IMR-90 (cell line): Measurements from ENCODE around the gene EDDM13. TPM values are rescaled to one million over a fixed set of nuclear protein-coding genes. Genes with fewer than 3 reads are reported as not detected.

Source experiments
- ATAC-seq: fragments of 200-7000 bp; cut with Tn5 transposase; 2 replicates; pipeline ENCODE4 v1.9.1; 2020; ENCODE audit warnings: low read depth, mild to moderate bottlenecking, moderate library complexity
- BruUV-seq: library from RNA; stranded (reverse); fragments of 400-500 nt; replicated peaks from 2 replicates; lab custom pipeline; 2021; lab: Mats Ljungman, UMichigan
- CTCF ChIA-PET: fragments of 300-600 bp; formaldehyde crosslinking; extraction: SDS; loops from one replicate; lab custom pipeline; 2021; ENCODE audit warnings: antibody characterized with exemption; lab: Yijun Ruan, JAX
- POLR2A ChIA-PET: fragments of 300-600 bp; sonication (Branson Sonifier 250); formaldehyde crosslinking; loops from one replicate; lab custom pipeline; 2022; ENCODE audit warnings: antibody characterized with exemption; ENCODE audit not compliant: unreplicated experiment; lab: Charles Lee
- DNase-seq: peaks from one replicate; pipeline ENCODE4 v3.0.0; 2013
- H2AFZ ChIP-seq: replicated peaks from 2 replicates; pipeline ENCODE3; 2013; ENCODE audit warnings: low read length, mild to moderate bottlenecking; ENCODE audit not compliant: poor library complexity
- H2AK5ac ChIP-seq: 2 replicates; pipeline ENCODE4 v1.6.1; 2013; ENCODE audit warnings: low read depth, low read length, inconsistent platforms
- H2AK9ac ChIP-seq: replicated peaks from 2 replicates; pipeline ENCODE3; 2013; ENCODE audit warnings: mild to moderate bottlenecking, low read depth, low read length, moderate library complexity; ENCODE audit not compliant: poor library complexity
- H2BK120ac ChIP-seq: 2 replicates; pipeline ENCODE4 v1.6.1; 2013; ENCODE audit warnings: low read depth, low read length, inconsistent platforms
- H2BK15ac ChIP-seq: 3 replicates; pipeline ENCODE4 v1.6.1; 2013; ENCODE audit warnings: low read depth, low read length, inconsistent platforms
- H2BK20ac ChIP-seq: 2 replicates; pipeline ENCODE4 v1.6.1; 2013; ENCODE audit warnings: low read depth, mild to moderate bottlenecking, inconsistent platforms, low read length, moderate library complexity
- H2BK5ac ChIP-seq: 2 replicates; pipeline ENCODE4 v1.6.1; 2013; ENCODE audit warnings: mild to moderate bottlenecking, low read depth, low read length, inconsistent platforms; ENCODE audit not compliant: poor library complexity, severe bottlenecking
- H3K14ac ChIP-seq: replicated peaks from 2 replicates; pipeline ENCODE4 v1.6.1; 2013; ENCODE audit warnings: low read depth, low read length, inconsistent platforms
- H3K18ac ChIP-seq: 2 replicates; pipeline ENCODE4 v1.6.1; 2013; ENCODE audit warnings: low read depth, low read length, control low read depth
- H3K23ac ChIP-seq: 2 replicates; pipeline ENCODE4 v1.6.1; 2013; ENCODE audit warnings: low read depth, low read length, inconsistent platforms
- H3K27ac ChIP-seq: 2 replicates; pipeline ENCODE4 v1.5.1; 2013; ENCODE audit warnings: mild to moderate bottlenecking, control low read depth, low read length; ENCODE audit not compliant: insufficient read depth
- H3K27me3 ChIP-seq: 2 replicates; pipeline ENCODE4 v1.6.1; 2013; ENCODE audit warnings: low read length; ENCODE audit not compliant: control insufficient read depth, insufficient read depth
- H3K36me3 ChIP-seq: 2 replicates; pipeline ENCODE4 v1.6.1; 2013; ENCODE audit warnings: low read length, mixed read lengths; ENCODE audit not compliant: control insufficient read depth, insufficient read depth
- H3K4ac ChIP-seq: 2 replicates; pipeline ENCODE4 v1.6.1; 2013; ENCODE audit warnings: low read depth, low read length, inconsistent platforms
- H3K4me1 ChIP-seq: 2 replicates; pipeline ENCODE4 v1.6.1; 2013; ENCODE audit warnings: low read length, mixed read lengths; ENCODE audit not compliant: control insufficient read depth, insufficient read depth
- H3K4me2 ChIP-seq: 2 replicates; pipeline ENCODE4 v1.6.1; 2013; ENCODE audit warnings: low read depth, mild to moderate bottlenecking, control low read depth, low read length, moderate library complexity
- H3K4me3 ChIP-seq: 2 replicates; pipeline ENCODE4 v1.5.1; 2013; ENCODE audit warnings: low read depth, mild to moderate bottlenecking, control low read depth, low read length, moderate library complexity; ENCODE audit not compliant: insufficient read depth
- H3K56ac ChIP-seq: 2 replicates; pipeline ENCODE4 v1.6.1; 2013; ENCODE audit warnings: low read length, inconsistent platforms; ENCODE audit not compliant: insufficient read depth; ENCODE audit errors: extremely low read depth
- H3K79me1 ChIP-seq, 2 experiments: 2 replicates each; pipeline ENCODE4 v1.6.1; 2013; ENCODE audit warnings: low read length in 2 of 2, inconsistent platforms in 1 of 2, low read depth in 1 of 2
- H3K9ac ChIP-seq: 2 replicates; pipeline ENCODE4 v1.6.1; 2013; ENCODE audit warnings: low read depth, low read length, control low read depth
- H3K9me1 ChIP-seq: 2 replicates; pipeline ENCODE4 v1.6.1; 2013; ENCODE audit warnings: low read length, inconsistent platforms; ENCODE audit not compliant: insufficient read depth
- H3K9me3 ChIP-seq: 2 replicates; pipeline ENCODE4 v1.6.1; 2013; ENCODE audit warnings: low read length; ENCODE audit not compliant: control insufficient read depth, insufficient read depth
- H4K20me1 ChIP-seq: 2 replicates; pipeline ENCODE4 v1.6.1; 2013; ENCODE audit warnings: low read length, inconsistent platforms; ENCODE audit not compliant: insufficient read depth
- H4K5ac ChIP-seq: 2 replicates; pipeline ENCODE4 v1.6.1; 2013; ENCODE audit warnings: mild to moderate bottlenecking, low read depth, low read length, control low read depth
- H4K8ac ChIP-seq, 2 experiments: 2 replicates each; pipeline ENCODE4 v1.6.1; 2013; ENCODE audit warnings: low read depth in 2 of 2, low read length in 2 of 2, control low read depth in 1 of 2, inconsistent platforms in 1 of 2
- H4K91ac ChIP-seq: 2 replicates; pipeline ENCODE4 v1.6.1; 2013; ENCODE audit warnings: low read depth, low read length, inconsistent platforms; ENCODE audit not compliant: insufficient read depth
- BHLHE40 ChIP-seq: fragments of 150-350 bp; IDR thresholded peaks from 2 replicates; pipeline ENCODE4 v1.6.1; 2016; ENCODE audit warnings: mild to moderate bottlenecking, low read depth, low read length
- CEBPB ChIP-seq: IDR thresholded peaks from 2 replicates; pipeline ENCODE4 v1.6.1; 2012; ENCODE audit warnings: low read depth, low read length, improper control_type of control experiment
- CHD1 ChIP-seq: IDR thresholded peaks from 2 replicates; pipeline ENCODE4 v1.6.1; 2012; ENCODE audit warnings: low read depth, low read length, improper control_type of control experiment
- CTCF ChIP-seq: conservative IDR thresholded peaks from 2 replicates; pipeline ENCODE4 v1.5.1; 2012; ENCODE audit warnings: mild to moderate bottlenecking, low read depth, low read length, improper control_type of control experiment
- ELK1 ChIP-seq: fragments of 150-350 bp; IDR thresholded peaks from 2 replicates; pipeline ENCODE4 v1.6.1; 2016; ENCODE audit warnings: low read depth, mild to moderate bottlenecking, low read length, moderate library complexity, borderline replicate concordance
- FOS ChIP-seq: fragments of 150-350 bp; IDR thresholded peaks from 2 replicates; pipeline ENCODE4 v1.6.1; 2016; ENCODE audit warnings: low read depth, low read length
- MAFK ChIP-seq: IDR thresholded peaks from 2 replicates; pipeline ENCODE4 v1.6.1; 2012; ENCODE audit warnings: low read depth, low read length, improper control_type of control experiment
- MAZ ChIP-seq: IDR thresholded peaks from 2 replicates; pipeline ENCODE4 v1.6.1; 2012; ENCODE audit warnings: low read depth, mild to moderate bottlenecking, low read length, improper control_type of control experiment, moderate library complexity, borderline replicate concordance
- MXI1 ChIP-seq: IDR thresholded peaks from 2 replicates; pipeline ENCODE4 v1.6.1; 2012; ENCODE audit warnings: low read depth, mild to moderate bottlenecking, low read length, moderate library complexity, borderline replicate concordance
- NFE2L2 ChIP-seq: fragments of 150-350 bp; IDR thresholded peaks from 2 replicates; pipeline ENCODE4 v1.6.1; 2016; ENCODE audit warnings: low read depth, mild to moderate bottlenecking, low read length
- POLR2A ChIP-seq: IDR thresholded peaks from 2 replicates; pipeline ENCODE4 v1.6.1; 2012; ENCODE audit warnings: mild to moderate bottlenecking, low read depth, low read length
- RAD21 ChIP-seq: IDR thresholded peaks from 2 replicates; pipeline ENCODE4 v1.6.1; 2012; ENCODE audit warnings: low read length, improper control_type of control experiment
- RCOR1 ChIP-seq: IDR thresholded peaks from 2 replicates; pipeline ENCODE4 v1.6.1; 2012; ENCODE audit warnings: mild to moderate bottlenecking, low read length, improper control_type of control experiment; ENCODE audit not compliant: insufficient replicate concordance
- RFX5 ChIP-seq: IDR thresholded peaks from 2 replicates; pipeline ENCODE4 v1.8.0; 2012; ENCODE audit warnings: low read depth, mild to moderate bottlenecking, low read length, moderate library complexity
- SMC3 ChIP-seq: fragments of 150-350 bp; IDR thresholded peaks from 2 replicates; pipeline ENCODE4 v1.6.1; 2016; ENCODE audit warnings: low read depth, mild to moderate bottlenecking, antibody characterized with exemption, low read length, moderate library complexity
- USF2 ChIP-seq: fragments of 150-350 bp; IDR thresholded peaks from 2 replicates; pipeline ENCODE4 v1.6.1; 2017; ENCODE audit warnings: mild to moderate bottlenecking, antibody characterized with exemption, low read length, low read depth
- WGBS, 2 experiments: methylation state at CpG; one replicate each; pipeline versions ENCODE4 v1.1.5 to v1.1.7; 2013; ENCODE audit warnings: missing lambda C conversion rate in 2 of 2; ENCODE audit not compliant: insufficient read length in 1 of 2; ENCODE audit errors: extremely low coverage in 2 of 2; 5-methylcytosine and 5-hydroxymethylcytosine counted together
- dilution Hi-C: fragments of 300-500 bp; cut with HindIII; formaldehyde crosslinking; loops from one replicate; pipeline ENCODE4 v1.14.3; 2018; ENCODE audit warnings: low sequenced_read_pairs; ENCODE audit not compliant: unreplicated experiment
- in situ Hi-C: fragments of 300-500 bp; cut with MboI; formaldehyde crosslinking; loops from 3 replicates; pipeline ENCODE4 v1.14.3; 2019; ENCODE audit warnings: low sequenced_read_pairs, inconsistent platforms, mixed read lengths
- intact Hi-C: fragments of 100-400 bp; cut with micrococcal nuclease; formaldehyde crosslinking; loops from 2 replicates; pipeline ENCODE4 v1.10.0; 2022
- polyA plus RNA-seq, 3 experiments: library from polyadenylated mRNA; depleted of rRNA; stranded (reverse); fragments of >200 nt; gene quantifications; 2 replicates each; pipeline ENCODE4 v1.2.3, GENCODE V29; 2012; ENCODE audit warnings: low replicate concordance in 1 of 3
- total RNA-seq: library from RNA; depleted of rRNA; stranded (reverse); fragments of >200 nt; gene quantifications from 2 replicates; pipeline ENCODE4 v1.2.3, GENCODE V29; 2012

EDDM13 gene
- total and polyA plus RNA-seq, 2 of the 4 experiments (the other 2 are of a cell fraction) = not detected

GRCh38 chr19:56306016-56306415, 33.5 kb downstream of the EDDM13 start:
- H3K9me3 ChIP-seq = no peaks in the 10 kb centered on the region
- H2BK5ac ChIP-seq = no peak overlapping the region
- peak overlapping the region; percentile 15 for H2AK9ac ChIP-seq
- no peak overlapping the region for H2AK5ac ChIP-seq
- H2BK120ac ChIP-seq = no peak overlapping the region
- no peak for ATAC-seq
- no peaks in the 10 kb centered on the region for H3K79me1 ChIP-seq
- peaks cover 9% of the 10 kb centered on the region for H3K36me3 ChIP-seq
- H3K27ac ChIP-seq = peak overlapping the region; percentile 64; the same call in 1 of the 2 replicates
- no peak overlapping the region for H3K4me2 ChIP-seq
- no peak overlapping the region for H2AFZ ChIP-seq
- no peaks in the 10 kb centered on the region for H3K27me3 ChIP-seq
- H4K91ac ChIP-seq = no peak overlapping the region
- BruUV-seq = no TSS peak
- ChIA-PET POLR2A (no interaction called here), CTCF (no interaction called here)
- dilution Hi-C loops = no loop called here
- intact Hi-C loops = no loop called here
- H3K9ac ChIP-seq = no peak overlapping the region
- no peaks in the 10 kb centered on the region; the same call in 1 of the 2 replicates for H3K4me1 ChIP-seq
- H4K5ac ChIP-seq = peak overlapping the region; percentile 95
- H4K20me1 ChIP-seq = no peaks in the 10 kb centered on the region
- no peak overlapping the region for H2BK20ac ChIP-seq
- H3K23ac ChIP-seq = no peak overlapping the region
- H4K8ac ChIP-seq = no peak overlapping the region
- H3K9me1 ChIP-seq = 0 out of 2 replicates have a peak, but pooled peaks cover 3% of the 10 kb centered on the region
- H3K56ac ChIP-seq = no peak overlapping the region
- no peak overlapping the region for H2BK15ac ChIP-seq
- WGBS, 2 experiments = no CpG with 5 or more reads among the region's 11 CpGs
- no peak for TF ChIP-seq NFE2L2
- TF ChIP-seq USF2 = no peak
- no peak for TF ChIP-seq ELK1
- TF ChIP-seq RAD21 = no peak
- TF ChIP-seq MAFK = no peak
- no peak for TF ChIP-seq SMC3
- TF ChIP-seq CTCF = no peak
- TF ChIP-seq CEBPB = no peak
- TF ChIP-seq POLR2A = no peak
- TF ChIP-seq CHD1 = no peak
- TF ChIP-seq BHLHE40 = no peak
- TF ChIP-seq RFX5 = no peak
- no peak for TF ChIP-seq MAZ
- TF ChIP-seq FOS = no peak
- TF ChIP-seq MXI1 = no peak
- no peak for TF ChIP-seq RCOR1
- DNase-seq = no peak
- H3K4ac ChIP-seq = no peak overlapping the region
- in situ Hi-C loops = no loop called here
- peak overlapping the region; percentile 74; the same call in 1 of the 2 replicates for H3K18ac ChIP-seq
- H3K14ac ChIP-seq = no peak overlapping the region
- no peak overlapping the region for H3K4me3 ChIP-seq
